ENCODE measurements around the gene NOTCH1.
A peak's percentile ranks its signal among the peaks of the same experiment; 100 is the strongest.
"Not testable (repeated sequence)": the region's sequence is repeated elsewhere in the genome, so short reads cannot be mapped to it uniquely, and the experiment has no call there.

The NOTCH1 gene

DNA sequence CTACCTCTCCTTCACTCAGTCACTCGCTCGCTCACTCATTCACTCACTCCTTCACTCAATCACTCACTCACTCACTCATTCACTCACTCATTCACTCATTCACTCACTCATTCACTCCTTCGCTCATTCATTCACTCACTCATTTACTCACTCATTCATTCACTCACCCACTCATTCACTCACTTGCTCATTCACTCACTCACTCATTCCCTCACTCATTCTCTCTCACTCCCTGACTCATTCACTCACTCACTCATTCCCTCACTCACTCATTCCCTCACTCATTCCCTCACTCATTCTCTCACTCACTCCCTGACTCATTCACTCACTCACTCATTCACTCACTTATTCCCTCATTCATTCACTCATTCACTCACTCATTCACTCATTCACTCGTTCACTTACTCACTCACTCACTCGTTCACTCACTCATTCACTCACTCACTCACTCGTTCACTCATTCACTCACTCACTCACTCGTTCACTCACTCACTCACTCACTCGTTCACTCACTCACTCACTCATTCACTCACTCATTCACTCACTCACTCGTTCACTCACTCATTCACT, 33.9 kb upstream of the NOTCH1 start:
- DNase-seq (ENCODE audit: low read depth, low spot score); H3K27ac ChIP-seq: not testable (repeated sequence)

DNA sequence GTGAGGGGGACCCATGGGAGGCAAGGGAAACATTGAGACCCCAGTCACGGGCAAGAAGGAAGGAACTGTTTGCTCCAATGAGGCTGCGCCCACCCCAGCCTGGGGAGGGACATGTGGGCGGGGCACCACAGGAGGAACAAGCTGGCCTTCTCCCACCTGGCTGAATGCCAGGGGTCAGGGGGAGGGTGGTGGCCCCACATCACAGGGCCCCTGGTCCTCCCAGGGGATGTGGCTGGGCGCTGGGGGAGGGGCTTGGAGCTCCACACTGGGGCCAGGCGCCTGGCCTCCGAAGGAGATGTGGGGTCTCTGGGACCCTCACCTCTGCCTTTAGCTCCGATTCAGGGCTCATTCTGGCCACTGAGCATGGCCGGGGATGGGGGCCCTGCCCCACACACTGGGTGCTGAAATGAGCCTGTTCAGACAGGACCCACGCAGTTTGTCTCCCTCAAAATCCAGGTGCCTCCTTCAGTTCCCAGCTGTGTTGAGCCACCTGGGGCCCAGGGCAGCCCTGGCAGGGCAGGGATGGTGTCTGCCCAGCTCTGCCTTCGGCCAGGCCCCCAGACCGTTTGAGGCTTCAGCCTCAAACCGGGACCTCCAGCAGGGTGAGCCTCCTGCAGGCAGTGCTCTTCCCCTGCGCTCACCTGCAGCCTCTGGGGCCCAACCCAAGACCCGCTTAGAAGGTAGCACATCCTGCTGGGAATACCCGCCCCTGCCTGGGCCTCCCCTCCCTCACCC, 33.2 kb upstream of the NOTCH1 start:
- no peak for DNase-seq (ENCODE audit: low read depth, low spot score)
- no peak overlapping the region for H3K27ac ChIP-seq

DNA sequence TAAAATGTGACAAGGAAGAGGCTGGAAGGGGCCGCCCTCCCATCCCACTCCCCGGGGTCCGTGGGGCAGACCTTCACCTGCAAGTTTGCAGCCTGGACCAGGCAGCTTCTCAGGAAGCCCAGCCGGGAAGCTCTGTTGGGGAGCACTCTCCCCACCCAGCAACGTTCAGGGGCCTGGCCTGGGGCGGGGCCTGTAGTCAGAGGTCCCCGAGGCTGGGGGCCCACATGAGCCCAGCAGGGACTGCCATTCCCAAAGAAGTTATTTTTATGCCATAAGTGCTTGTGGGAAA, 32.7 kb upstream of the NOTCH1 start:
- no peak for DNase-seq (ENCODE audit: low read depth, low spot score)
- H3K27ac ChIP-seq = no peak overlapping the region

DNA sequence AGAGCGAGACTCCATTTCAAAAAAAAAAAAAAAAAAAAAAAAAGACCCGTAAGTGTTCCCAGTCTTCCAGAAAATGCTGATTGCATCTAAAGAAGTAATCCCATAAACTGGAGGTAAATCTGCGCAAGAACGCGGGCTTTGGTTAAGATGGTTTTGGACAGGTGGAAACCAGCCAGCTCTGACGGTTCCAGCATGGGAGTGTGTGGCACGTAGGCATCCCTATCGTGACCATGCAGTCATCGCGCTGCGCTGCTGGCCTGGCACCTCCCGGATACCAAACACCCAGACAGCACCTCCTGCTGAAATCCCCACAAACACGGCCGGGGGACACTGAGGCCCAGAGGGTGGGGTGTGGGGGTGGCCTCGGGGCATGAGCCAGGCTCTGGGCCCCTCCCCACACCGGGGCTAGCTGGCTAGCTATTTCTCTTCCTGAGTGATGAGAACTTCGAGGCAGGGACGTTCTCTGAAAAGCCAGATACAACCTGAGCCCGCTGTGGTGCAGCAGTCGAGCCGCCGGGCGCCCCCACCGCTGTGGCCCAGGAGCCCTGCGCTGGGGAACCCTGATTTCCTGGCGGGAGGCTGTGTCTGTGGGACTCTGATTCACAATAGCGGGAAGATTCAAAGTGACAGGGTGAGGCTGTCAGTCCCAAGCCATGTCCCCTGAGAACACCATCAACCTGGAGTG, 32.2 kb upstream of the NOTCH1 start:
- DNase-seq (ENCODE audit: low read depth, low spot score) = peak; percentile 26
- peak overlapping the region; percentile 2 for H3K27ac ChIP-seq

DNA sequence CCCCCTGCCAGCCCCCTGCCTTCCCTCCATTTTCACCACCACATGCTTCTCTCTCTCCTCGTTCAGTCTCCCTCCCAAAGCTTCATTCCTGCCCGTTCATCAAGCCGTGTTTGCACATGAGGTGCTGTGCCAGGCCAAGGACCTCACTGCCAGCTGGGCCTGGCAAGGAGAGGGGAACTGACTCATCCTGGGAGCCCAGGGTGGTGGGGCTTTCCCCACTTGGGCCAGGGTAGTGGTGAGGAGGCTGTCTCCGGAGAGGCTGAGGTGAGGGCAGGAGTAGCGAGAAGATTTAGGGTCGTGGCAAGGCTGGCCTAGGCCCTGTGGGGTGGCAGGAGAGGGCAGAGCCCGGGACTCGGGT, 30.4 kb upstream of the NOTCH1 start:
- no peak overlapping the region for H3K27ac ChIP-seq
- DNase-seq (ENCODE audit: low read depth, low spot score) = no peak

DNA sequence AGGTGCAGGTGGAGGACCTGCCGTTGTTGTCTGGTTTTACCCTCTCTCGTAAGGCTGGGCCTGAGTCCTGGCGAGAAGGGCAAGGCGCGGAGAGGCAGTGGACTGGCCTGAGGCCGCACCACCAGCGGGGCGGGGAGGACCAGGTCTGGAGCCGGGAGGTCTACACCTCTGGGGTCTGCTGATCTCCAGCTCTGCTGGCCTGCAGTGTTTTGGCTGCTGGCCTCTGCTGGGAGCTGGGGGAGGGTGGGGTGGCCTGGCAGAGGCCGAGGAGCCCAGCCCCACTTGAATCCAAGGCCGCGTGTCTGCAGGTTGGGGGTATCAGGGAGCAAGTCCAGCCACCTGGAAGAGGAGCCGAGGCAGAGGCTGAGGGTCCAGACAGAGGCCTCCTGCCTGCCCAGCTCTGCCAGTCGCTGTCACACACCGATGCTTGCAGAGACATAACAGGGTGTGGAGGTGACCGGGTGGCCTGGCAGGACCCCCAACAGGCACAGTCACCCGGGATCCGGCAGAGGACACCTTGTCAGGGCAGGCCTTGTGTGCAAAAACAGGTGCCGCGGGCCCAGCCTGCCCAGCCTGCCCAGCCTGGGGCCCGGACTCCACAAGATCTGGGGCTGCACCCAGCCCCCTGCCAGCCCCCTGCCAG, 29.9 kb upstream of the NOTCH1 start:
- H3K27ac ChIP-seq = no peak overlapping the region
- no peak for DNase-seq (ENCODE audit: low read depth, low spot score)

DNA sequence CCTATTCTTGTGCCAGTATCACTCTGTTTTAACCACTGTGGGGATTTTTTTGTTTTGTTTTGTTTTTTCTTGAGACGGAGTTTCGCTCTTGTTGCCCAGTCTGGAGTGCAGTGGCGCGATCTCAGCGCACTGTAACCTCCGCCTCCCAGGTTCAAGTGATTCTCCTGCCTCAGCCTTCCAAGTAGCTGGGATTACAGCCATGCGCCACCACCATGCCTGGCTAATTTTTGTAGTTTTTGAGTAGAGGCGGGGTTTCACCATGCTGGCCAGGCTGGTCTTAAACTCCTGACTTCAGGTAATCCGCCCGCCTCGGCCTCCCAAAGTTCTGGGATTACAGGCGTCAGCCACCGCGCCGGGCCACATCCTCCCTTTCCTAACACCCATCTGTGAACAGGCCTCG, 28.8 kb upstream of the NOTCH1 start:
- DNase-seq (ENCODE audit: low read depth, low spot score); H3K27ac ChIP-seq: not testable (repeated sequence)

DNA sequence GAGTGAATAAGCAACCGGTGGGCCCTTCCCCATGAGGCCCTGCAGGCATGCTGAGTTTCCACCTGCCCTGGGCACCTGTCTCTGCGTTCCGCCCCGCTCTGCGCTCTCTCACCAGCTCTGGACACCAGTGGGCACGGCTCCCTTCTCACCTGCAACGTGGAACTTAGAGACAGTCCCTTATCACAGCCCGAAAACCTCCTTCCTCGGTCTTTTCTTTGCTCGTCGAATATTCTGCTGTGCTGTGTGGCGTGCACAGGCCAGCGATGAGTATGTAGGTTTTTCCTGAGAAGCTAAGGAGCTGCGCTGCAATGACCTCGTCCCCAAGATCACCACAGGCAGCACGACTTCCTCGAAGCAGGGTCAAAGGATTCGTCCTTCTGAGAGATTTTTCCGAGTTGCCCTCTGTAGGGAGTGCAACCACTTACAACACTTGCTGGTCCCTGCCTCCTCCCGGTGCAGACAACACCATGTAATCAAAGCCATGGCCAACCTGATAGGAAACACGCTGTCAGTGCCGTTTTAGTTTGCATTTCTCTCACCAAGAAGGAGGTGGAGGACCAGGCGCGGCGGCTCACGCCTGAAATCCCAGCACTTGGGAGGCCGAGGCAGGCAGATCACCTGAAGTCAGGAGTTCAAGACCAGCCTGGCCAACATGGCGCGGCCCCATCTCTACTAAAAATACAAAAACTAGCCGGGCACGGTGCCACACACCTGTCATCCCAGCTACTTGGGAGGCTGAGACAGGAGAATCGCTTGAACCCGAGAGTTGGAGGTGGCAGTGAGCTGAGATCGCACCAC, 27.2 kb upstream of the NOTCH1 start:
- no peak overlapping the region for H3K27ac ChIP-seq
- no peak for DNase-seq (ENCODE audit: low read depth, low spot score)

DNA sequence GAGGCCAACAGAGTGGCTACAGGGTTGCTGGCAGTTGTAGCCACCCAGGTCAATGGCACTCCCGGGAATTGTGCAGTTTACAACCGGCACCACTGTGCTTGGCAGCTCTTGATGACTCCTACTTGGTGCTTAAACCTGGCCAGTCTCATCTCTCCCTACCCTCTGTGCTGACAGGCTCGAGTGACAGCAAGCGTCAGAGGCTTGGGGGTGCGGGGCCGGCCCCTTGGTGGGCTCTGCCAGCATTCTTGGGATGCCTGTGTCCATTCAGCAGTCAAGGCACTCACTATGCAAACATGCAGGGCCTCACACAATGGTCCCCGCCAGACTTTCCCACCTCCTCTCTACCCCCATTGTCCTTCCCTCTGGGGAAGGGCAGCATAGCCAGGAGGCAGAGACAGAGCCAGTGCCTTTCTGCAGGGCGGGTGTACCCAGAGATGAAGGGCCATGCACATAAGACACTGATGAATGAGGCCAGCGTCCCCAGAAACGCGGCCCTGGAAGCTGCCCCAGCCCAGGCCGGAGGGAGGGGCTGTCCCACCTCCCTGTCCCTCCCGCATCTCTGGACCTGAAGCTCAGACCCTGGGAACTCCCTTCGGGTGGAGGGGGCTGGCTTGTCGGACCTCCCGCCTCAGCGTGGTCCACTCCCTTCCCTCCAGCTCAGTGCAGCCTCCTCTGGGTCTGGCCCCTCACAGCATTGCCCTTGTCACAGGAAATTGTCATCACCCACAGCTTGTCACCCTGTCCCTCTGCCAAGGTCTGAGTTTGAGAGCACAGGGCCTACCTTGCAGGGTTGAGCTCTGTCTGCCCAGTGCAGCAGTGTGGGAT, 26.4 kb upstream of the NOTCH1 start:
- DNase-seq (ENCODE audit: low read depth, low spot score) = no peak
- no peak overlapping the region for H3K27ac ChIP-seq

DNA sequence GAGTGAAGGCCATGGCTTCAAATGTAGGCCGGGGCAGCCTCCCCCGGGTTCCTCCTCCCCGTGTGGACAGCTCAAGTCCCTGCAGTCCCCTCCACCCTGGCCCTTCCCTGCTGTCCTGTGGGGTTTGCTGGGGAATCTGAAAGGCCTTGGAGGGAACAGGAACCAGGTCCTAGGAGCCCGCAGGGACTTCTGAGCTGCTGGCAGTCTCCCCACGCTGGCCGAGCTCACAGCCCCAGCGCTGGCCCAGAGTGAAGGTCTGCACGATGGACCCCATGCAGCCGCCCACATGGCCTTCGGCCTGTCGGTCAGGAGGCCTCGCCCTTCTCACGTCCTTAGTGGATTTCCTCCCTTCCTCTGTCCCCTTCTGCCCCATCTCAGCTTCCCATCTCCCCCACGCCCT, 25.7 kb upstream of the NOTCH1 start:
- no peak overlapping the region for H3K27ac ChIP-seq
- no peak for DNase-seq (ENCODE audit: low read depth, low spot score)

DNA sequence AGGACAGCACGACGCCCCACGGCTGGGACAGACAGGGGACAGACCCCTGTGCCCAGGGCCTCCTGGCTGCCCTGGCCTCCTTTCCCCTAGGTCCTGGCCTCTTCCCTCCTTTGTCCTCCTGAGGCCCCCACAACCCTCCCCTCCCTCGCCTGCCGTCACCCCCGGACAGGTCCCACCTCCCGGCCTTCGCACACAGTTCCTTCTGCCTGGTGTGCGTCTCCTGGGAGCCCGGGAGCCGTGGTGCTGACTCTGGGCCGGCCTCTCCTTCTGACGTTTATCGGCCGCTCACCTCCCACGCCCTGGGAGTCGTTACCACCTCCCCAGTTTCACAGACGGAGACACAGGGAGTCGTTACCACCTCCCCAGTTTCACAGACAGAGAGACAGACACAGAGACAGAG, 25.1 kb upstream of the NOTCH1 start:
- H3K27ac ChIP-seq = no peak overlapping the region
- DNase-seq (ENCODE audit: low read depth, low spot score) = no peak

DNA sequence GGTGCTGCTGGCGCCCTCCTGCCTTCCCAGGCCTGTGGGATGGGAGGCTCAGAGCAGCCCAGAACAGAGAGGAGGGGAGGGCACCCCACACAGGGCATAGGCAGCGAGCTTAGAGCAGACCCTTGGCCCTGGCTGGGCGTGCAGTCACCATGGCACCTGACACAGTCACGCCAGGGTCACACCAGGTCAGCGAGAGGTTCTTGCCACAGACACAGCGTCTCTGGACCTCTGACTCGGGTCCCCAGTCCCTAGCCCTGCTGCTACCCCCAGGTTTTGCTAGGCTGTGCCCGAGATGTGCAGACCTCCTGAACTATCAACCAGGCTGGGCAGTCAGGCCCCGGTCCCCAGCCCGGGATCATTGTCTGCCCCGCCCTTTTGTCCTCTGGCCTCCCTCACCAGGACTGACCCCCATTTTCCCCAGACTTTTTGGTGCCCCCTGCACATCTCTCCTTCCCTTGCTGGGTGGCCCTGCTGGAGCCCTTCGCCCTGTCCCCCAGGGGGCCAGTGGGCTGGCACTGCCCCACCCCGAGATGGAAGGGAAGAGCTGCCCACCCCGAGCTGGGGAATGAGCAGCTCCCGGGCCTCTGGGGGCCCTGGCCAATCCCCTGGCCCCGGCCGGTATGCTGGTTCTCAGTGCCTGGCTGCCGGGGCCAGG, 24.5 kb upstream of the NOTCH1 start:
- H3K27ac ChIP-seq = no peak overlapping the region
- no peak for DNase-seq (ENCODE audit: low read depth, low spot score)

DNA sequence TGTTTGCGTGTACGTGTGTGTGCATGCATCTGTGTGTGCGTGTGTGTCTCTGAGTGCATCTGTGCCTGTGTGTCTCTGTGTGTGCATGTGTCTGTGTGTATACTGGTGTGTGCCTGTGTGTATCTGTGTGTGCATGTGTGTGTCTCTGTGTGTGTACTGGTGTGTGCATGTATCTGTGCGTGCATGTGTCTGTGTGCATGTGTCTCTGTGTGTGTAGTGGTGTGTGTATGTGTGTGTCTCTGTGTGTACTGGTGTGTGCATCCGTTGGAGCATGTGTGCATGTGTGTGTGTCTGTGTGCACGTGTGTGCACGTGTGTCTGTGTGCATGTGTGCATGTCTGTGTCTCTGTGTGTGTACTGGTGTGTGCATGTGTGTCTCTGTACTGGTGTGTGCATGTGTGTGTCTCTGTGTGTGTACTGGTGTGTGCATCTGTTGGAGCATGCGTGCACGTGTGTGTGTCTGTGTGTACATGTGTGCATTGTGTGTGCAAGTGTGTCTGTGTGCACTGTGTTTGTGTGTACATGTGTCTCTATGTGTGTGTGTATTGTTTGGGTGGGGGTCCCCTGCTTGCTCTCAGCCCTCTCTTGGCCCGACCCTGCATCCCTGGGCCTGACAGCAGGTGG, 23.8 kb upstream of the NOTCH1 start:
- no peak overlapping the region for H3K27ac ChIP-seq
- DNase-seq (ENCODE audit: low read depth, low spot score) = no peak

DNA sequence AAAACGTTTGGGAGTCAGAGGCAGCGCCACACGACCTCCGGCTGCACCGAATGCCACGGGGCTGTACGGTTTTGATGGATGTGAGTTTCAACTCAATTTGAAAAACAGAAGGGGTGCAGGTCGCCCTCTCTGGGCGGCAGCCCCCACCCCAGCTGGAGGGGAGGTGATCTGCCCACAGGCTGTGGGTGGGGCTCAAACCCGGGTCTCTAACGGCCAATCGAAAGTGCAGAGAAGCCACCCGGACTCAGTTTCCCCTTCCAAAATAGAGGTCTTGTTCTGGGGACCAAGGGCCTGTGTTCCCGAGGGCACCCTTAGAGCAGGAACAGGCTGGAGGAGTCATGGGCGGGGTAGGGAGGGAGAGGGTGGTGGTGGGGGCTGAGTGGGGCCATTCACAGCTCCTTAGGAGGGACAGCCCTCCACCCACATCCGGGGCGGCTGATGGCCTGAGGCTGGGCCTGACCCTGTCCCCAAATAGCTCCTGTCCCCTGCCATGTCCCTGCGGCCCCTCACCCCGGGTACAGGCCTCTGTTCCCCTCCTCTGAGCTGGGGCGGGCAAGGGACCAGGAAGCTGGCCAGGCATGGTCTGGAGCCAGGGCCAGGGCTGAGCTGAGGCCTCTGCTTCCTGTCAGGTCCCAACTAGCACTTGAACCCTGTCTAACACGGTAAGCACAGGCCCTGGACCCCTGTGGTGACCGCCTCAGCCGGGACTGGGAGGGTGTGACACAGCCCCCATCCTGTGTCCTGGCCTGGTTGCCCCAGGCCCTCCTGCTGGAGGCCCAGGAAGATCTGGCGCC, 22.6 kb upstream of the NOTCH1 start:
- H3K27ac ChIP-seq = no peak overlapping the region
- DNase-seq (ENCODE audit: low read depth, low spot score) = no peak

DNA sequence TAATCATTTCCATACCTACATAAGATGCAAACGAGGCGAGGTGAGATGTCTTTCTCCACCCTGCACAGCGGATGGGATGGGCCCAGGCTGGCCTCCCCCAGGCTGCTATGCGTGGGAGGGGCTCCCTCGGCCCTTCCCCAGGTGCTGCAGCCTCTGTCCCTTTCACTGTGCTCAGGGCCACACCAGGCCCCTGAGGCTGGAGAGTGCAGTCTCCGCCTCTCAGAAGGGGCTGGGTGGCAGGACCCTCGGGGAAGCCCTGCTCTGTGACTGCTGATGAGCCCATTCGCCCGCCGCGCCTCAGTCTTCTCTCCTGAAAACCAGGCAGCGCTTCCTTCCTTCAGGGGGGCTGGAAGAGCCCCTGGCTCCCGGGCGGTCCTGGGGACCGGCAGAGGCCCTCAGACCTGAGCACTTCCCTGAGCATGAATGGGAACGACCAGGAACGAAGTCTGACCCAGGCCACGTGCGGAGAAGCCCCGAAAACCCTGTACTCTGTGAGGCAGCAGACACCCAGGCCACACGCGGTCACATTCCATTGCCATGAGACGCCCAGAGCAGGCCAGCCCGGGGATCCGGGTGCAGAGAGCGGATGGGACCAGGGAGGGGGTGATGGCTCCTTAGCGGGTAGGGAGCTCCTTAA, 21.9 kb upstream of the NOTCH1 start:
- peak overlapping the region; percentile 29 for H3K27ac ChIP-seq
- DNase-seq (ENCODE audit: low read depth, low spot score) = no peak

DNA sequence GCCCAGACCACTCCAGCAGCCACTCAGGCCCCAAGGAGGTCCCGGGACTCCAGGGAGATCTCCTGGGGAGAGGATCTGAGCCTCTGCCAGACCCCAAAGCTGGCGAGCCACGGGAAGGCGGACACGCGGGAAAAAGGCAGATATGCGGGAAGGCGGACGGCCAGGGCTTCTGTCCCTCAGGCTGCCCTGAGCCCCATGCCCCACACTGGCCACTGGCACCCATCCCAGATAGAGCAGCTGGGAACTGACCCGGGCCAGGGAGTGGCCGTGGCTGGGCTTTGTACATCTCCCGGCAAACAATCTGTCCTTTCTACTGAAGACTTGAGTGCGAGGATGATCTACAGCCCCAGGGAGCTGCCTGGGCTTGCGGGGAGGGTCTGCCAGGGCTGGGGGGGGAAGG, 21.1 kb upstream of the NOTCH1 start:
- DNase-seq (ENCODE audit: low read depth, low spot score) = no peak
- H3K27ac ChIP-seq = no peak overlapping the region

DNA sequence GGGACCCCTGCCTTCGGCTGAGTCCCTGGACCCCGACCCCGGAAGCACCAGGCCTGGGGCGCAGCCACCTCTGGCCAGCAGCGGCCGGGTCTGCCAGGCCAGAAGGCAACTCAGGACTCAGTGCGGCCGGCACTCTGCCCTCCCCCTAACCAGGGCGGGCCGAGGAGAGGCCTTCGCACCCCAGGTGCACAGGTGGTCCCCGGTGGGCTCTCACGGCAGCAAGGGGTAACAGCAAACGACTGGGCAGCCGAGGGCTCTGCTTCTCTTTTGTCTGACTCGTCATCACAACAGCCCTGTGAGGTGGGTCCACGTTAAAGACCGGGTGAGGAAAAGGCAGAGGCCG, 20.7 kb upstream of the NOTCH1 start:
- DNase-seq (ENCODE audit: low read depth, low spot score) = no peak
- no peak overlapping the region for H3K27ac ChIP-seq
